ENCODE results near the gene ZBTB44. TPM values are rescaled to one million over a fixed set of nuclear protein-coding genes. Genes with fewer than 3 reads are reported as not detected.

The ZBTB44 gene
- total RNA-seq, 1 experiment from 2014 or later, result 66.4 TPM

DNA sequence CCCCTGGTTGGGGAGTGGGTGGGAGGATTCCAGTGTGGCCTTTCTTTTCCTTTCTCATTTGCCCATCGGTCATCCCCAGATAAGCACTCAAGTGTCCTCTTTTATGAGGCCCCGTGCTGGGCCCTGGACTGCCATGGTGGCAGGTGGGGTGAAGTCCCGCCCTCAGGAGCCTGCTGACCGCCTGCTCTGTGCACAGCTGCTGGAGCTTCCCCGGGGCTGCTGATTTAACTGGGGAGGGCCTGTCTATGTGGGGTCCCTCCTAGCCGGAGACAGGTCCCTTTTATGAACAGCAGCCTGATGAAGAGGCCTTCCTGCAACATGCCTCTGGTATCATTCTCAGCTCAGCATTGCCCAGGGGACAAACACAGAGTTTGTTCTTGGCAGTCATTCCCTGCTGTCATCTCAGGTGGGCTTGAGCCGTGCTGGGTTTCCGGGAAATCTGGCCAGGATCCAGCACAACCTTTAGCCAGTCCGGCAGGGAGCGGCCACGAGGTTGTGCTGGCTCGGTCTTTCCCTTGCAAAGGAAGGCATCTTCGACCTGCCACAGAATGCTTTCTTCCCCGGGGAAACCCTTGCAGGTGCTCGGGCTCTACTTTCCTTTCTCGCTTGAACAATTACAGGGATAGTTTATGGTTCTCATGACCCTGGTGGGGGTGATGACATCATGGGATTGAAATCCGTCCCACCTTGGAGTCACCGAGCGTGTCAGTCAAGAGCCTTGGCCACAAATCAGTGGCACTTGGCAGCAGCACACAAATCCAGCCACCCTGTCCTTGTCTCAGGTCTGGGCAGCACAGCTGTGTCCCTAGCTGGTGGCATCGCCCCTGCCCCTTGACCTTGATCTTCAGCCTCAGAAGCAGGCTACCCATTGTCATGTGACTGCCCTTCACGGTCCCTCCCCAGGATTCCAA, 135.1 kb downstream of the ZBTB44 start:
- BruUV-seq (replicated peaks), result no TSS peak
- intact Hi-C loops (cut with micrococcal nuclease; ENCODE audit: unreplicated experiment), result no loop called here

DNA sequence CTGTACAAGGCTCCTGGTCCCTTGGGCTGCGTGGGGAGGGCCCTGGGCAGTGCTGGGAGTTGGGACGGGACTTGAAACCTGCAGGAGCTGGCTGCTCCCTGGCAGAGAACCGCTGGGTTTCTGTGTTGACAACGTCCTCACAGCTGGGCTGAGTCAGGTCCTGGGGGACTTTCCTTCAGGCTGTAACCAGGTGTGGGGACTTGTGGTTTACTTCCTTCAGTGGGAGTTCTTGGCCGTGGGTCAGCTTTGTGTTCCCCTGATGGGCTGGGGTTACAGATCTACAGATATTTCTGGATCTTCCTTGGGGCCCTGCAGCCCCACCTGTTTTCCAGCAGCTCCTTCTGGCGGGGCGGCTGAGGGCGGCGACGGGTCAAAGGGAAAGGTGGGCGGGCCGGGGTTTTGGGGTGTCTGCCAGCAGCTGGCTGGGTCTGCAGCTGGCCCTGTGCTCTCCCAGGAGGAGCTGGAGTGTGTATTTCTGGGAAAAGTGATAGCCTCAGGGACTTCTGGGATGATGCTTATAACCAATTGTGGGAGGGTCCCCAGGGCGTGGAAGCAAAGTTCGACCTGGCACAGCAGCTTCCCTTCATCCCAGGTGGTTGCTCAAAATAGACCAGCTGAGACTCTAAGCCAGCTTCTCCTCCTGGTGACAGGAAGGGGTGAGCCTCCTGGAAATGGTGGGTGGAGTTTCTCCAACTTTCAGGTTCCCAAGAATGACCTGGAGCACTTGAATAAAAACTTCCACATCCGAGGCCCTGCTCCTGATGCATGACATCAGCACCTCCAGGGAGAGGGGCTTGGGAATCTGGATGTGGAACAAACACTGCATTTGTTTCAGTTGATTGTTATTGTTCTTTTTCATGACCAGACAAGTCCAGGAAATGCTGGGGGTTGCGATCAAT, 136.0 kb downstream of the ZBTB44 start:
- no peak for ATAC-seq
- Histone ChIP-seq H3K36me3 (ENCODE audit: control insufficient read depth, insufficient read depth, low read length) (no peaks in the 10 kb centered on the region), H3K4me3 (ENCODE audit: low read depth in 2 of 2, low read length in 2 of 2) (no peak overlapping the region), H3K9me3 (ENCODE audit: control insufficient read depth, insufficient read depth, low read depth, low read length) (no peaks in the 10 kb centered on the region; the same call in 1 of the 2 replicates), H3K27ac (ENCODE audit: low read length) (no peak overlapping the region), H3K27me3 (ENCODE audit: control insufficient read depth, insufficient read depth, low read length) (no peaks in the 10 kb centered on the region), H3K4me1 (ENCODE audit: control insufficient read depth, insufficient read depth, low read length) (0 out of 2 replicates have a peak, but pooled peaks cover 6% of the 10 kb centered on the region)
- POLR2A ChIA-PET, result interaction anchor here (0.6 kb wide), 1 partner anchor 109 kb away, joined by 3 read pairs; the partner anchor contains the start of gene APLP2
- BruUV-seq (replicated peaks), result no TSS peak
- CTCF ChIA-PET, result no interaction called here
- in situ Hi-C loops (cut with HindIII; ENCODE audit: low pct_unique_long_range_greater_than_20kb, low sequenced_read_pairs), result no loop called here
- no peak for DNase-seq (ENCODE audit: low read depth, low spot score)
- intact Hi-C loops (cut with micrococcal nuclease; ENCODE audit: unreplicated experiment), result no loop called here
- TF ChIP-seq, protein P1, sequence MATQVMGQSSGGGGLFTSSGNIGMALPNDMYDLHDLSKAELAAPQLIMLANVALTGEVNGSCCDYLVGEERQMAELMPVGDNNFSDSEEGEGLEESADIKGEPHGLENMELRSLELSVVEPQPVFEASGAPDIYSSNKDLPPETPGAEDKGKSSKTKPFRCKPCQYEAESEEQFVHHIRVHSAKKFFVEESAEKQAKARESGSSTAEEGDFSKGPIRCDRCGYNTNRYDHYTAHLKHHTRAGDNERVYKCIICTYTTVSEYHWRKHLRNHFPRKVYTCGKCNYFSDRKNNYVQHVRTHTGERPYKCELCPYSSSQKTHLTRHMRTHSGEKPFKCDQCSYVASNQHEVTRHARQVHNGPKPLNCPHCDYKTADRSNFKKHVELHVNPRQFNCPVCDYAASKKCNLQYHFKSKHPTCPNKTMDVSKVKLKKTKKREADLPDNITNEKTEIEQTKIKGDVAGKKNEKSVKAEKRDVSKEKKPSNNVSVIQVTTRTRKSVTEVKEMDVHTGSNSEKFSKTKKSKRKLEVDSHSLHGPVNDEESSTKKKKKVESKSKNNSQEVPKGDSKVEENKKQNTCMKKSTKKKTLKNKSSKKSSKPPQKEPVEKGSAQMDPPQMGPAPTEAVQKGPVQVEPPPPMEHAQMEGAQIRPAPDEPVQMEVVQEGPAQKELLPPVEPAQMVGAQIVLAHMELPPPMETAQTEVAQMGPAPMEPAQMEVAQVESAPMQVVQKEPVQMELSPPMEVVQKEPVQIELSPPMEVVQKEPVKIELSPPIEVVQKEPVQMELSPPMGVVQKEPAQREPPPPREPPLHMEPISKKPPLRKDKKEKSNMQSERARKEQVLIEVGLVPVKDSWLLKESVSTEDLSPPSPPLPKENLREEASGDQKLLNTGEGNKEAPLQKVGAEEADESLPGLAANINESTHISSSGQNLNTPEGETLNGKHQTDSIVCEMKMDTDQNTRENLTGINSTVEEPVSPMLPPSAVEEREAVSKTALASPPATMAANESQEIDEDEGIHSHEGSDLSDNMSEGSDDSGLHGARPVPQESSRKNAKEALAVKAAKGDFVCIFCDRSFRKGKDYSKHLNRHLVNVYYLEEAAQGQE (IDR thresholded peaks at IDR 0.05; ENCODE audit: insufficient read depth in 1 of 2, low read depth in 2 of 2, low read length in 1 of 2), result no peak
- TF ChIP-seq SIN3A (IDR thresholded peaks at IDR 0.05; ENCODE audit: borderline replicate concordance, insufficient read depth, low read depth, low read length), result no peak
- TF ChIP-seq CTCF (IDR thresholded peaks at IDR 0.05), result no peak
- no peak for TF ChIP-seq POLR2AphosphoS5 (IDR thresholded peaks at IDR 0.05; ENCODE audit: low read depth, low read length)

More for the DNA sequence above, 135.1 kb downstream of the ZBTB44 start:
- Histone ChIP-seq H3K36me3 (ENCODE audit: control insufficient read depth, insufficient read depth, low read length) (no peaks in the 10 kb centered on the region), H3K9me3 (ENCODE audit: control insufficient read depth, insufficient read depth, low read depth, low read length) (no peaks in the 10 kb centered on the region; the same call in 1 of the 2 replicates), H3K27me3 (ENCODE audit: control insufficient read depth, insufficient read depth, low read length) (no peaks in the 10 kb centered on the region; the same call in 1 of the 2 replicates), H3K4me3 (ENCODE audit: low read depth in 2 of 2, low read length in 2 of 2) (no peak overlapping the region), H3K27ac (ENCODE audit: low read length) (no peak overlapping the region), H3K4me1 (ENCODE audit: control insufficient read depth, insufficient read depth, low read length) (0 out of 2 replicates have a peak, but pooled peaks cover 6% of the 10 kb centered on the region)
- CTCF ChIA-PET, result no interaction called here
- no peak for DNase-seq (ENCODE audit: low read depth, low spot score)
- POLR2A ChIA-PET, result no interaction called here
- no peak for ATAC-seq
- in situ Hi-C loops (cut with HindIII; ENCODE audit: low pct_unique_long_range_greater_than_20kb, low sequenced_read_pairs), result no loop called here
- TF ChIP-seq SIN3A (IDR thresholded peaks at IDR 0.05; ENCODE audit: borderline replicate concordance, insufficient read depth, low read depth, low read length), result no peak
- TF ChIP-seq POLR2AphosphoS5 (IDR thresholded peaks at IDR 0.05; ENCODE audit: low read depth, low read length), result no peak
- TF ChIP-seq CTCF (IDR thresholded peaks at IDR 0.05), result no peak
- TF ChIP-seq TCF7L2 (IDR thresholded peaks at IDR 0.05; ENCODE audit: low read depth, low read length), result no peak
- TF ChIP-seq, protein P1 (IDR thresholded peaks at IDR 0.05; ENCODE audit: insufficient read depth in 1 of 2, low read depth in 2 of 2, low read length in 1 of 2), result no peak
